ENCODE data around the gene NEK8.
"Not testable (repeated sequence)": the region's sequence is repeated elsewhere in the genome, so short reads cannot be mapped to it uniquely, and the experiment has no call there.

The NEK8 gene

GRCh38 chr17:28726226-28726626, 2.4 kb upstream of the NEK8 start, which contains the start of gene TLCD1:
TLCD1 (minus strand) TSS chr17:28726233; CDS start chr17:28726097, 136 bp downstream.
- peak; percentile 80 for DNase-seq

- peak; percentile 94 for DNase-seq
Measured at GRCh38 chr17:28726627-28727491, 1.7 kb upstream of the NEK8 start.

- DNase-seq, result no peak
Measured at GRCh38 chr17:28729950-28730330, 1.4 kb downstream of the NEK8 start.

GRCh38 chr17:28733346-28733745, 4.8 kb downstream of the NEK8 start:
- DNase-seq, result no peak

- no peak for DNase-seq
Measured at GRCh38 chr17:28734712-28735241, 6.2 kb downstream of the NEK8 start.

GRCh38 chr17:28735242-28735722, 6.7 kb downstream of the NEK8 start:
- DNase-seq, result no peak

GRCh38 chr17:28735913-28736769, 7.6 kb downstream of the NEK8 start:
- DNase-seq, result not testable (repeated sequence)

- DNase-seq, result no peak
Measured at GRCh38 chr17:28737316-28737715, 8.7 kb downstream of the NEK8 start.

- no peak for DNase-seq
Measured at GRCh38 chr17:28737770-28738679, 9.4 kb downstream of the NEK8 start.

- DNase-seq, result no peak
Measured at GRCh38 chr17:28738680-28739384, 10.2 kb downstream of the NEK8 start.

GRCh38 chr17:28740406-28741357, 12.1 kb downstream of the NEK8 start:
- DNase-seq, result no peak

GRCh38 chr17:28741358-28742349, 13.1 kb downstream of the NEK8 start:
- no peak for DNase-seq

GRCh38 chr17:28743243-28744103, 14.9 kb downstream of the NEK8 start, which contains the start of gene TRAF4:
TRAF4 (plus strand) TSS chr17:28744011; CDS start chr17:28744113, 102 bp downstream.
- DNase-seq, result peak; percentile 82

- no peak for DNase-seq
Measured at GRCh38 chr17:28744104-28744971, 15.8 kb downstream of the NEK8 start.

GRCh38 chr17:28744972-28745785, 16.6 kb downstream of the NEK8 start:
- DNase-seq, result no peak

All from T1000 (cell line).